ENCODE measurements around the gene KCNG2.

Gene KCNG2

DNA sequence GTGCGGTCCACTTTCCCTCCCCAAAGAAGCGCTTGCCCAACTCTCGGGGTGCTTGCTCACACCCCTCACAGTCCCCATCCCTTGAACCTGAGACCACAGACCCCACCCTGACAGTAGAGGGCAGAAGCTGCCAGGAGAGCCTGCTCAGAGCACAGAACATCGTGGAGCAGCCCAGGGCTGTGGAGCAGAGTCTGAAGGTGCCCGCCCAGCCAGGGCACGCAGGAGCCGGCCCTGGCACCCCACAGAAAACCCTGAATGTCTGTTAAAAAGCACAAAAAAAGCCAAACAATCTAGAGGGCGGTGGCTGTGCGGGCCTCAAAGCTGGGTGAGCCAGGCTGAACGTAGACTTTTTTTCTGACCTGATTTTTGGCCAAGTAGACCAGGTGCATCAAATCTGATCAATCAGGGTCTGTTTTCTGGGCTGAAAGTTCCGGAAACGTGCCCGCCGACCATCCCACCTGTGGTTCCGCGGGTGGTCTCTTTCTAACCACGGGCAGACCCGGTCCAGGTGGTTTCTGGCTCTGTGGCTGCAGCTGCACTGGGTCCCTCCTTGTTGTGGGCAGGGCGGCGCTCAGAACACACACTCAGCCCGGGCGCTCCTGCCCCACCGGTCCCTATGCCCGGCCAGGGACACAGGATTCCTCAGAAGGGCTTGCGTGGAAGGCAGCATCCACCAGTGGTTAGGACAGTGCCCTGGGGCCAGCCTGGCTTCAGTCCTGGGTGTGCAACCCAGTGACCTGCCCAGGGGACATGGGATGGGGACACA lies 87.4 kb downstream of the KCNG2 start:
- H3K36me3 ChIP-seq (ENCODE audit: insufficient read depth, low read length): no peaks in the 10 kb centered on the region
- H4K20me1 ChIP-seq (ENCODE audit: insufficient read depth, low read length, poor library complexity, severe bottlenecking): no peaks in the 10 kb centered on the region
- no peak overlapping the region for H3K9ac ChIP-seq (ENCODE audit: low read depth, low read length, poor library complexity, severe bottlenecking)
- no peaks in the 10 kb centered on the region for H3K4me1 ChIP-seq (ENCODE audit: insufficient read depth, low read length, poor library complexity, severe bottlenecking)
- no peaks in the 10 kb centered on the region for H3K79me2 ChIP-seq (ENCODE audit: insufficient read depth, low read length)
- no peaks in the 10 kb centered on the region for H3K9me2 ChIP-seq (replicated peaks; ENCODE audit: low read depth, low read length)
- no peaks in the 10 kb centered on the region for H3K27me3 ChIP-seq (ENCODE audit: insufficient read depth, low read length, poor library complexity, severe bottlenecking)
- TF ChIP-seq, protein P1, sequence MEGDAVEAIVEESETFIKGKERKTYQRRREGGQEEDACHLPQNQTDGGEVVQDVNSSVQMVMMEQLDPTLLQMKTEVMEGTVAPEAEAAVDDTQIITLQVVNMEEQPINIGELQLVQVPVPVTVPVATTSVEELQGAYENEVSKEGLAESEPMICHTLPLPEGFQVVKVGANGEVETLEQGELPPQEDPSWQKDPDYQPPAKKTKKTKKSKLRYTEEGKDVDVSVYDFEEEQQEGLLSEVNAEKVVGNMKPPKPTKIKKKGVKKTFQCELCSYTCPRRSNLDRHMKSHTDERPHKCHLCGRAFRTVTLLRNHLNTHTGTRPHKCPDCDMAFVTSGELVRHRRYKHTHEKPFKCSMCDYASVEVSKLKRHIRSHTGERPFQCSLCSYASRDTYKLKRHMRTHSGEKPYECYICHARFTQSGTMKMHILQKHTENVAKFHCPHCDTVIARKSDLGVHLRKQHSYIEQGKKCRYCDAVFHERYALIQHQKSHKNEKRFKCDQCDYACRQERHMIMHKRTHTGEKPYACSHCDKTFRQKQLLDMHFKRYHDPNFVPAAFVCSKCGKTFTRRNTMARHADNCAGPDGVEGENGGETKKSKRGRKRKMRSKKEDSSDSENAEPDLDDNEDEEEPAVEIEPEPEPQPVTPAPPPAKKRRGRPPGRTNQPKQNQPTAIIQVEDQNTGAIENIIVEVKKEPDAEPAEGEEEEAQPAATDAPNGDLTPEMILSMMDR (conservative IDR thresholded peaks at IDR 0.05; ENCODE audit: low read length): no peak
- TF ChIP-seq EZH2phosphoT487 (IDR thresholded peaks at IDR 0.05; ENCODE audit: borderline replicate concordance): no peak
- no peak overlapping the region for H2AFZ ChIP-seq (ENCODE audit: low read length)
- no peaks in the 10 kb centered on the region for H3F3A ChIP-seq (ENCODE audit: low read depth)
- no peak overlapping the region for H3K4me2 ChIP-seq (ENCODE audit: low read depth, low read length, poor library complexity, severe bottlenecking)
- H3K9me3 ChIP-seq (ENCODE audit: insufficient read depth, low read depth, low read length): peaks cover 8% of the 10 kb centered on the region; the same call in 1 of the 2 replicates
- no peak overlapping the region for H3K4me3 ChIP-seq (ENCODE audit: low read length, poor library complexity, severe bottlenecking)

DNA sequence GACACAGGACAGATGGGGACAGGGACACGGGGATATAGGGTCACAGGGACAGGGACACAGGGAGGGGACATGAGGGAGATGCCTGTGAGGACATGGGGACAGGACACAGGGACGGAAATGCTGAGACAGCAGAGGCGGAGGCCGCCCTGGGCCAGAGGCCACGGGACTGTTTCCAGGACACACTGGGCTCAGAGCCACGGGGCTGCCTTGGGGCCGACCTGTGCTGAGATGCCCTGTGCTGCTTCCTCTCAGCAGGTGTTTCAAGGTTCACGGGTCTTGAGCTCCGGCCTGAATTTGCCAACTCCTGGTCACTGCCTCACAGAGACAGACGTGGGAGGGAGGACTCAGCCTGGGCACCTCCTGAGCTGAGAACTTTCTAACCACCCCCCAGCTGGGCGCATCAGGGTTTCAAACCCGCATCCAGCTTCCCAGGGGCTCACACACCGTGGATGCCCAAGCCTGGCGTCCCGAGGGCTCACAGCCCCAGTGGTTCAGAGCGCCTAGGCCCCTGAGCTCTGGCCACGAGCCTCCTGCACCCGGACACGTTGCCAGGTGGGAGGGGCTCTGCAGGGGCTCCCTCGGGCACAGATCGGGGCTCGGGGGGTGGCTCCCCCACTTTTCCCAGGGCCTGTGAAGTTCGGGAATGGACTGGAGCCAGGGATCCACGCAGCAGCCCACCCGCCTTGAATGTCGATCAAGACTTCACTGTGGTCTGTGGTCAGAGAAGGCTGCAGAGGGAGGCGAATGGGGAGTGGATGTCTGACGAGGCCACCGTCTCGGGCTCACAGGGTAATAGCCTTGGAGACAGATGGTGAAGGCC lies 89.7 kb downstream of the KCNG2 start:
- Histone ChIP-seq H3K4me2 (ENCODE audit: low read depth, low read length, poor library complexity, severe bottlenecking) (no peak overlapping the region), H2AFZ (ENCODE audit: low read length) (no peak overlapping the region), H3K9ac (ENCODE audit: low read depth, low read length, poor library complexity, severe bottlenecking) (no peak overlapping the region), H3K79me2 (ENCODE audit: insufficient read depth, low read length) (no peaks in the 10 kb centered on the region), H3K9me2 (replicated peaks; ENCODE audit: low read depth, low read length) (no peaks in the 10 kb centered on the region), H4K20me1 (ENCODE audit: insufficient read depth, low read length, poor library complexity, severe bottlenecking) (no peaks in the 10 kb centered on the region), H3K36me3 (ENCODE audit: insufficient read depth, low read length) (no peaks in the 10 kb centered on the region), H3K4me1 (ENCODE audit: insufficient read depth, low read length, poor library complexity, severe bottlenecking) (no peaks in the 10 kb centered on the region), H3F3A (ENCODE audit: low read depth) (no peaks in the 10 kb centered on the region), H3K4me3 (ENCODE audit: low read length, poor library complexity, severe bottlenecking) (no peak overlapping the region), H3K27me3 (ENCODE audit: insufficient read depth, low read length, poor library complexity, severe bottlenecking) (no peaks in the 10 kb centered on the region), H3K9me3 (ENCODE audit: insufficient read depth, low read depth, low read length) (peaks cover 12% of the 10 kb centered on the region; the same call in 1 of the 2 replicates)
- TF ChIP-seq, protein P1 (conservative IDR thresholded peaks at IDR 0.05; ENCODE audit: low read length): no peak
- no peak for TF ChIP-seq EZH2phosphoT487 (IDR thresholded peaks at IDR 0.05; ENCODE audit: borderline replicate concordance)

DNA sequence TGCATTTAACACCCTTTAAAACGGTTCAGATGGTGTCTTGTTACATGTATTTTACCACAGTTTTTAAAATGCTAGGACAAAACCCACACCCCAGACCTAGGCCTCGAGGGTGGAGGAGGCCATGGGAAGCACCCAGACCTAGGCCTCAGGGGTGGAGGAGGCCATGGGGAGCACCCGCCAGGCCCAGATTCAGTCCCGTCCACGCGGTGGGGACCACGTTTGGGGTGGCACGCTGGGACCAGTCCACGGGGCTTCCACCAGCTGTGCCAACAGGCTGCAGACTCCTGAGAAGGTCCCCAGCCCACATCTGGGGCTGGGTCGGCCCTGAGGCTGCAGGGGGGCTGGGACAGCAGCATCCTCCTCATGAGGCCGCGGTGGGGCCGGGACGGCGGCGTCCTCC lies 90.3 kb downstream of the KCNG2 start:
- peaks cover 17% of the 10 kb centered on the region; the same call in 1 of the 2 replicates for H3K9me3 ChIP-seq (ENCODE audit: insufficient read depth, low read depth, low read length)
- no peak overlapping the region for H2AFZ ChIP-seq (ENCODE audit: low read length)
- H3K4me1 ChIP-seq (ENCODE audit: insufficient read depth, low read length, poor library complexity, severe bottlenecking): no peaks in the 10 kb centered on the region
- no peak overlapping the region for H3K4me2 ChIP-seq (ENCODE audit: low read depth, low read length, poor library complexity, severe bottlenecking)
- H3K9me2 ChIP-seq (replicated peaks; ENCODE audit: low read depth, low read length): no peaks in the 10 kb centered on the region
- no peaks in the 10 kb centered on the region for H3K27me3 ChIP-seq (ENCODE audit: insufficient read depth, low read length, poor library complexity, severe bottlenecking)
- no peaks in the 10 kb centered on the region for H3K36me3 ChIP-seq (ENCODE audit: insufficient read depth, low read length)
- TF ChIP-seq, protein P1 (conservative IDR thresholded peaks at IDR 0.05; ENCODE audit: low read length): no peak
- TF ChIP-seq EZH2phosphoT487 (IDR thresholded peaks at IDR 0.05; ENCODE audit: borderline replicate concordance): no peak
- H3K79me2 ChIP-seq (ENCODE audit: insufficient read depth, low read length): no peaks in the 10 kb centered on the region
- no peaks in the 10 kb centered on the region for H4K20me1 ChIP-seq (ENCODE audit: insufficient read depth, low read length, poor library complexity, severe bottlenecking)
- no peaks in the 10 kb centered on the region for H3F3A ChIP-seq (ENCODE audit: low read depth)
- H3K4me3 ChIP-seq (ENCODE audit: low read length, poor library complexity, severe bottlenecking): no peak overlapping the region
- H3K9ac ChIP-seq (ENCODE audit: low read depth, low read length, poor library complexity, severe bottlenecking): no peak overlapping the region

All from Loucy (cell line).